Ovary (tissue), 9 donors: ENCODE data around the gene ATF7IP2. TPM values are rescaled to one million over a fixed set of nuclear protein-coding genes. Genes with fewer than 3 reads are reported as not detected.

Source experiments
- DNase-seq, 5 donors: peaks; one replicate each; pipeline ENCODE4 v3.0.0-alpha.2; 2019 to 2020
- H3K27ac ChIP-seq, 2 donors: fragments of 200-600 bp; one replicate each; pipeline versions ENCODE4 v1.5.1 to v1.8.0; 2019 to 2022
- H3K27me3 ChIP-seq: fragments of 200-600 bp; one replicate; pipeline ENCODE4 v1.8.0; 2022
- H3K36me3 ChIP-seq: fragments of 200-600 bp; sonication (generic); one replicate; pipeline ENCODE4 v1.5.1; 2019
- H3K4me1 ChIP-seq: one replicate; pipeline ENCODE4 v1.8.1; 2013; ENCODE audit warnings: mild to moderate bottlenecking, moderate library complexity; ENCODE audit not compliant: insufficient read depth
- H3K4me3 ChIP-seq: fragments of 200-600 bp; sonication (generic); one replicate; pipeline ENCODE4 v1.5.1; 2017
- H3K9me3 ChIP-seq, 2 donors: fragments of 200-600 bp in 1 of 2; sonication (generic) in 1 of 2; one replicate each; pipeline versions ENCODE4 v1.5.1 to v1.8.1; 2013 to 2019; ENCODE audit warnings: mild to moderate bottlenecking in 1 of 2, moderate library complexity in 1 of 2
- CTCF ChIP-seq, 3 donors: fragments of 450-650 bp in 2 of 3; fragments of 200-600 bp in 1 of 3; IDR thresholded peaks; one replicate each; pipeline versions ENCODE4 v1.5.1 to v1.8.0; 2016 to 2022; ENCODE audit warnings: antibody characterized with exemption in 3 of 3, mild to moderate bottlenecking in 1 of 3
- EP300 ChIP-seq: sonication (generic); formaldehyde crosslinking; IDR thresholded peaks from one replicate; pipeline ENCODE4 v1.6.1; 2017; ENCODE audit warnings: antibody characterized with exemption
- POLR2A ChIP-seq: fragments of 450-650 bp; IDR thresholded peaks from one replicate; pipeline ENCODE4 v1.6.1; 2017; ENCODE audit warnings: antibody characterized with exemption, mild to moderate bottlenecking, moderate library complexity
- WGBS, 3 donors: extraction: QIAGEN DNeasy Blood & Tissue Kit in 1 of 3; methylation state at CpG; one replicate each; pipeline versions ENCODE4 v1.1.5 to v1.1.7; 2013 to 2017; 5-methylcytosine and 5-hydroxymethylcytosine counted together
- intact Hi-C, 4 donors: fragments of 100-400 bp; cut with DNase I; formaldehyde crosslinking; loops; one replicate each; pipeline versions ENCODE4 v1.11.0 to v1.15.1; 2022 to 2023
- polyA plus RNA-seq, 2 donors: library from polyadenylated mRNA; stranded (reverse); fragments of 200-250 nt in 1 of 2; fragments of 350-450 nt in 1 of 2; fragmentation: Illumina TruSeq in 1 of 2; extraction: RNeasy Lipid Tissue Mini Kit (QIAGEN cat#74804) in 1 of 2; gene quantifications; one replicate each; pipeline ENCODE4 v1.2.3, GENCODE V29; 2013 to 2014
- total RNA-seq, 7 donors: library from RNA; depleted of rRNA in 2 of 7; stranded (reverse); fragments of >200 nt in 2 of 7; fragmentation: NEBNext Ultra II Directional in 3 of 7; extraction: Animal tissue kit (Norgen Biotek cat#: 25700) in 3 of 7; gene quantifications; one replicate each; pipeline versions ENCODE4 v1.1.0 to v1.2.4, GENCODE V29; 2016 to 2023
- donor health status: DM: no; HTN: no; CAD: no; lungs with moderate emphysema.
- donor health status: DM: no; HTN: no; CAD: no.
- donor health status: Bipolar disorder and iron deficiency.
- donor health status: DM: yes; HTN: yes; CAD: no.
- donor health status: DM: no; HTN: no; CAD: no.
- donor health status: DM: yes; HTN: yes; CAD: no.

ATF7IP2 gene
- total and polyA plus RNA-seq, 9 donors: 3.5 to 20.8 (median 8.8) TPM

DNA sequence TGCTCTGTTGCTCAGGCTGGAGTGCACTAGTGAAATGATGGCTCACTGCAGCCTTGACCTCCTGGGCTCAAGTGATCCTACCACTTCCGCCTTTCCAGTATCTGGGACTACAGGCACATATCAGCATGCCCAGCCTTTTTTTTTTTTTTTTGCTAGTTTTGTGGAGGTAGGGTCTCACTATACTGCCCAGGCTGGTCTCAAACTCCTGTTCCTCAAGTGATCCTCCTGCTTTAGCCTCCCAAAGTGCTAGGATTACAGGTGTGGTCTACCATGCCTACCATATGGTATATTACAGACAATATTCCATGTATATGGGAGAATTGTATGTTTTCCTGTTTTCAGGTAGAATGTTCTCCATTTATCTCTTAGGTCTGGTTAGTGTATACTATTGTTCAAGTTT is 12.3 kb upstream of the ATF7IP2 start:
- Histone ChIP-seq H3K27me3 (no peaks in the 10 kb centered on the region), H3K9me3 (no peaks in the 10 kb centered on the region), H3K27ac (no peak overlapping the region), H3K4me3 (no peak overlapping the region), H3K36me3 (no peaks in the 10 kb centered on the region), H3K4me1 (no peaks in the 10 kb centered on the region)
- TF ChIP-seq POLR2A (no peak), CTCF (IDR thresholded peaks at IDR 0.05) (no peak), EP300 (no peak)
- intact Hi-C loops: no loop called here
- WGBS, 3 donors: 50 to 73% (median 54%) methylated on average over 1 of the region's 1 CpG
- no peak for DNase-seq

DNA sequence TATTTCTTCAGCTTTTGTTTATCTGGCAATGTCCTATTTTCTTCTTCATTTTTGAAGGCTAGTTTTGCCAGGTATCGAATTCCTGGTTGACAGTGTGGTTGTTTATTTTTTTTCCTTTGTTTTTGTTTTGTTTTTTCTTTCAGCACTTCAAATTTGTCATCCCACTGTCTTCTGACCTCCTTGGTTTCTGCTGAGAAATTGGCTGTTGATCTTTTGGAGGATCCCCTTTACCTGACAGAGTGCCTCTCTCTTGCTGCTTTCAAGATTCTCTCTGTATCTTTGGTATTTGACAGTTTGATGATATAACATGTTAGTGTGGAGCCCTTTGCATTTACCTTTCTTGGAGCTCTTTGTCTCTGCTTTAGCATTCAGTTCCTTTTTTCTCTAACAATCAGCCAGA is 9.6 kb upstream of the ATF7IP2 start:
- Histone ChIP-seq H3K36me3 (no peaks in the 10 kb centered on the region), H3K4me1 (no peaks in the 10 kb centered on the region), H3K9me3 (no peaks in the 10 kb centered on the region), H3K27ac (no peak overlapping the region), H3K27me3 (no peaks in the 10 kb centered on the region), H3K4me3 (no peak overlapping the region)
- intact Hi-C loops: no loop called here
- TF ChIP-seq CTCF (IDR thresholded peaks at IDR 0.05) (no peak), EP300 (no peak), POLR2A (no peak)
- DNase-seq: no peak
- WGBS, 3 donors: 85 to 90% (median 86%) methylated on average over 1 of the region's 1 CpG

DNA sequence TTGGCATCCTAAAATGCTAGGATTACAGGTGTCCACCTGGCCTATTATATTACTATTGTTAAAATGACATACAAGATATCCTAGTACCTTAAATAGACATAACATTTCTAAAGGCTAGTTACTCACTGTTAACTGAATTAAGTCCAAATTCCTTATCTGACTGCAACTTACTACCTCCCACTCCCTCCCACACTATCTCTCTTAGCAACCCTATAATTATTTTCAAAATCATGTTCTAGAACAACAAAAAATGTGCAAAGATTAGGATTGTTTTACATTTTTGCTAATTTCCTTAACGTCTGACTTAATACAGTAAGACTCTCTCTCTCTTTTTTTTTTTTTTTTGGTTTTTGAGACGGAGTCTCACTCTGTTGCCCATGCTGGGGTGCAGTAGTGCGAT is 2.2 kb upstream of the ATF7IP2 start:
- no peaks in the 10 kb centered on the region for H3K36me3 ChIP-seq
- H3K4me3 ChIP-seq: no peak overlapping the region
- intact Hi-C loops: no loop called here
- H3K9me3 ChIP-seq: no peaks in the 10 kb centered on the region
- 23 to 36% (median 24%) methylated on average over 3 of the region's 3 CpGs for WGBS, 3 donors
- no peak overlapping the region for H3K27ac ChIP-seq
- DNase-seq: no peak
- H3K4me1 ChIP-seq: peaks cover 3% of the 10 kb centered on the region
- no peaks in the 10 kb centered on the region for H3K27me3 ChIP-seq
- no peak for TF ChIP-seq CTCF (IDR thresholded peaks at IDR 0.05)
- TF ChIP-seq POLR2A: no peak
- TF ChIP-seq EP300: no peak

DNA sequence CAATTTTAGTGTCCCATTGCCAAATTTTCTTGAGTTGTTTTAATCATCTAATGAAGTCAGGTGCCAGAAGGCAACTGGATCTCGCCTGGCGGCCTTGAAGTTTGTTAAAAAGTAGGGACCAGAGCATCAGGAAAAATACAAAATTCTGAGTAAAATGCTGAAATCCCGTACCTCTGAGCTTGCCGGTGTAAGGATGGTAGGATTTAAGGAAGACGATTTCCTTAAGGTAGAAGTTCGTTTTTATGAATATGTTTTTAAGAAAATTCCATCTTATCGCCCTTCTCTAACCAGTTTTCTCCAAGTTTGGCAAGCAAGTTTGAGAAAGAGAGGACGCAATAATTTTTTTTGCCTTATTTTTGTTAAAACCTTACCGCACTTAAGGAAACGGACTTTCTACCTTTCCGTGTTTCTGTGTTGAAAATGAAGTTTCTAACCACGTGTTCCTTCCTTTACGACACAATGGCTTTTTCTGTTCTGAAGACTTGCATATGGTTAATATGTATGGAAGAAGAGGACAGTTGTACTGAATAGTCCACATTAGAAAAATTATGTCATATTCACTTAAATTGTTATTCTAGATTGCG is 748 bp downstream of the ATF7IP2 start:
- Histone ChIP-seq H3K36me3 (no peaks in the 10 kb centered on the region), H3K4me3 (peak overlapping the region; percentile 49), H3K4me1 (peaks cover 3% of the 10 kb centered on the region), H3K9me3 (no peaks in the 10 kb centered on the region), H3K27me3 (no peaks in the 10 kb centered on the region), H3K27ac (no peak overlapping the region)
- intact Hi-C loops: no loop called here
- 6 to 10% (median 7%) methylated on average over 14 of the region's 14 CpGs for whole genome bisulfite sequencing, 3 donors
- TF ChIP-seq POLR2A (no peak), EP300 (no peak), CTCF (IDR thresholded peaks at IDR 0.05) (no peak)
- DNase-seq: no peak
